Measurements from ENCODE around the gene GALNT12.

The GALNT12 gene

DNA sequence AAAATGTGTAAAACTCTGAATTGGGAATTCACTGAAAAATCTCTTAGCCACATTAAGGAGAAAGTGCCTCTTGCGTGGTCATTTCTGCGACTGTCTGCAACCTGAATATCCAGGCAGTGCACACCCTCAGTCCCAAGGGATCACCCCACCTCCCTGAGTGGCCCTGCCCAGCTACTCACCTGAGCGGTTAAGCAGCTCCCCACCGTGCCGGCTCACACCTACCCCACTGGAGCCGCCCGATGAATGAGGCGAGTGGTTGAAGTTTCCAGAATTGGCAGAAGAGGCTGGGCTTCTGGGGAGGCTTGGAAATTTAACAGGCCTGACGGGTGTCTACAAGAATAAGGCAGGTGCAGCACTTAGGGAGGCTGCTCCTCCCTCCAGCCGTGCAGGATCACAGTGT lies 36.8 kb upstream of the GALNT12 start:
- Histone ChIP-seq H3K36me3 (replicated peaks; ENCODE audit: low read depth, low read length) (peaks cover 18% of the 10 kb centered on the region), H3K9ac (ENCODE audit: low read length) (no peak overlapping the region), H4K20me1 (ENCODE audit: insufficient read depth, low read length) (no peaks in the 10 kb centered on the region), H3K27me3 (ENCODE audit: low read depth, low read length) (no peaks in the 10 kb centered on the region), H3K4me3 (ENCODE audit: low read length) (no peak overlapping the region), H2AFZ (ENCODE audit: low read depth, low read length) (no peak overlapping the region), H3K79me2 (ENCODE audit: low read length) (no peaks in the 10 kb centered on the region), H3K4me1 (ENCODE audit: low read length) (no peaks in the 10 kb centered on the region), H3K9me3 (ENCODE audit: insufficient read depth, low read length) (no peaks in the 10 kb centered on the region), H3K27ac (ENCODE audit: low read length) (no peak overlapping the region), H3K4me2 (ENCODE audit: low read length) (no peak overlapping the region)
- no peak for TF ChIP-seq EZH2phosphoT487 (IDR thresholded peaks at IDR 0.05; ENCODE audit: low read depth)
- TF ChIP-seq, protein P1, sequence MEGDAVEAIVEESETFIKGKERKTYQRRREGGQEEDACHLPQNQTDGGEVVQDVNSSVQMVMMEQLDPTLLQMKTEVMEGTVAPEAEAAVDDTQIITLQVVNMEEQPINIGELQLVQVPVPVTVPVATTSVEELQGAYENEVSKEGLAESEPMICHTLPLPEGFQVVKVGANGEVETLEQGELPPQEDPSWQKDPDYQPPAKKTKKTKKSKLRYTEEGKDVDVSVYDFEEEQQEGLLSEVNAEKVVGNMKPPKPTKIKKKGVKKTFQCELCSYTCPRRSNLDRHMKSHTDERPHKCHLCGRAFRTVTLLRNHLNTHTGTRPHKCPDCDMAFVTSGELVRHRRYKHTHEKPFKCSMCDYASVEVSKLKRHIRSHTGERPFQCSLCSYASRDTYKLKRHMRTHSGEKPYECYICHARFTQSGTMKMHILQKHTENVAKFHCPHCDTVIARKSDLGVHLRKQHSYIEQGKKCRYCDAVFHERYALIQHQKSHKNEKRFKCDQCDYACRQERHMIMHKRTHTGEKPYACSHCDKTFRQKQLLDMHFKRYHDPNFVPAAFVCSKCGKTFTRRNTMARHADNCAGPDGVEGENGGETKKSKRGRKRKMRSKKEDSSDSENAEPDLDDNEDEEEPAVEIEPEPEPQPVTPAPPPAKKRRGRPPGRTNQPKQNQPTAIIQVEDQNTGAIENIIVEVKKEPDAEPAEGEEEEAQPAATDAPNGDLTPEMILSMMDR (IDR thresholded peaks at IDR 0.05; ENCODE audit: low read depth, low read length): no peak

DNA sequence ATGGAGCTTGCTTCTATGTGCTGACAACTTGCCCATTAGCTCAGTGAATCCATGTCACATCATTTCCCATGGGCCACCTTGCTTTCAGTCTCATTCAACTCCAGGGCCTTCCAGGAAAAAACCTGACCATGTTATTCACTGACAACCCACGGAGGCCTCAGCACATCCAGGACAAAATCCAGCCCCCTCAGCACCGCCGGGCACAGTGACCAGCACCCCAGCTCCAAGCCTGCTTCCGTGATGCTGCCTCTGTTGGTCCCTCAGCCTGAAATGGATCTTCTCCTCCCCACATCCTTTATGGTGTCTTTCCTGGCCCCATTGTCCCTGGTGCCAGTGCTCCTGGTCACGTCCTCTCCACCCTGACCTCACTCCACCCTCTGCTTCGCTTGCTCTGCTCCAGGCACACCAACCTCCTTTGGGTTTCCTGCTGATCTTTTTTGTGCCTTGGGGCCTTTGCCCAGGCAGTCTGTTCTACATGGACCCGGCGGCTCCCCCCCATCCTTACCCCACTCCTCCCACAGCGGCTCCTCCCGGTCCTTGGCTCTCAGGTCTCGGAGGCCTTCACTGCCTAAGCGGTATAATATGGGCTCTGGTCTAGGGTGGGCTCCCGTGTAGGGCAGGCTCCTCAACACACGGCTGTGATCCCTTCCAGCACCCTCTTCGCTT lies 36.1 kb upstream of the GALNT12 start:
- Histone ChIP-seq H4K20me1 (ENCODE audit: insufficient read depth, low read length) (no peaks in the 10 kb centered on the region), H3K36me3 (replicated peaks; ENCODE audit: low read depth, low read length) (peaks cover 18% of the 10 kb centered on the region), H3K79me2 (ENCODE audit: low read length) (no peaks in the 10 kb centered on the region), H3K27me3 (ENCODE audit: low read depth, low read length) (no peaks in the 10 kb centered on the region), H3K9ac (ENCODE audit: low read length) (no peak overlapping the region), H3K4me2 (ENCODE audit: low read length) (no peak overlapping the region), H3K9me3 (ENCODE audit: insufficient read depth, low read length) (no peaks in the 10 kb centered on the region), H3K4me3 (ENCODE audit: low read length) (no peak overlapping the region), H3K27ac (ENCODE audit: low read length) (no peak overlapping the region), H3K4me1 (ENCODE audit: low read length) (no peaks in the 10 kb centered on the region), H2AFZ (ENCODE audit: low read depth, low read length) (no peak overlapping the region)
- no peak for TF ChIP-seq EZH2phosphoT487 (IDR thresholded peaks at IDR 0.05; ENCODE audit: low read depth)

DNA sequence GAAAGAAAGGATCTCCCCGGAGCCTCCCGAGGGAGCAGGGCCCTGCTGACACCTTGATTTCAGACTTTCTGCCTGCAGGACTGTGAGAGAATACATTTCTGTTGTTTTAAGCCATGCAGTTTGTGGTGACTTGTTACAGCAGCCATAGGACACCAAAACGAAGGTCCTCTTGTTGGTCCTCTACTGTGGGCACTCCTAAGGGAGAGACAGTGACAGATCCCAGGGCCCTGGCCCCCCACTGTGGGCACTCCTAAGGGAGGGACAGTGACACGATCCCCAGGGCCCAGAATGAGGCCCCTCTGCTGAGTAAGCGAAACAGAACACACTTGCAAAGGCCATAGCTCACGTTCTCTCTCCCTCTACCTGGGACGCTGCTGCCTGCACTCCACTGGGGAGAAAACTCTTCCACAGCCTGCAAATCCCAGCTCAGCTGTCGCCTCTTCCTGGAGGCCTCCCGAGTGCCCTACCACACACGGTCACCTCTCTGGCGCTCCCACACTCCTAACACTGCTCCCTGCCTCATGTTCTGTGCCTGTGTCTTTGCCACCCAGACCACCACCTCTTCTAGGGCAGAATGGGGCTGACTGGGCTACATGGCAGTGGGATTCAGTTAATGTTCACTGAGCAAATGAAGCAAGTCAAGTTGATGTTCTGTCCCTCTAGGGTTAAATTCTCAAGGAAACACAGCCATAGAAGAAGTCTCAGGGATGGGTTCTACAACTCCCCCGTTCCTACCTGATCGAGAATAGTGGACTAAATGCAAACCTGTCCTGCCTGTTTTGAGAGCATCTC lies 34.9 kb upstream of the GALNT12 start:
- no peaks in the 10 kb centered on the region for H3K27me3 ChIP-seq (ENCODE audit: low read depth, low read length)
- no peaks in the 10 kb centered on the region for H4K20me1 ChIP-seq (ENCODE audit: insufficient read depth, low read length)
- H3K27ac ChIP-seq (ENCODE audit: low read length): no peak overlapping the region
- TF ChIP-seq, protein P1 (IDR thresholded peaks at IDR 0.05; ENCODE audit: low read depth, low read length): no peak
- no peak for TF ChIP-seq EZH2phosphoT487 (IDR thresholded peaks at IDR 0.05; ENCODE audit: low read depth)
- H3K4me2 ChIP-seq (ENCODE audit: low read length): no peak overlapping the region
- no peak overlapping the region for H3K9ac ChIP-seq (ENCODE audit: low read length)
- H3K36me3 ChIP-seq (replicated peaks; ENCODE audit: low read depth, low read length): peaks cover 18% of the 10 kb centered on the region
- no peak overlapping the region for H3K4me3 ChIP-seq (ENCODE audit: low read length)
- no peaks in the 10 kb centered on the region for H3K79me2 ChIP-seq (ENCODE audit: low read length)
- H3K4me1 ChIP-seq (ENCODE audit: low read length): no peaks in the 10 kb centered on the region
- H2AFZ ChIP-seq (ENCODE audit: low read depth, low read length): no peak overlapping the region
- no peaks in the 10 kb centered on the region for H3K9me3 ChIP-seq (ENCODE audit: insufficient read depth, low read length)

DNA sequence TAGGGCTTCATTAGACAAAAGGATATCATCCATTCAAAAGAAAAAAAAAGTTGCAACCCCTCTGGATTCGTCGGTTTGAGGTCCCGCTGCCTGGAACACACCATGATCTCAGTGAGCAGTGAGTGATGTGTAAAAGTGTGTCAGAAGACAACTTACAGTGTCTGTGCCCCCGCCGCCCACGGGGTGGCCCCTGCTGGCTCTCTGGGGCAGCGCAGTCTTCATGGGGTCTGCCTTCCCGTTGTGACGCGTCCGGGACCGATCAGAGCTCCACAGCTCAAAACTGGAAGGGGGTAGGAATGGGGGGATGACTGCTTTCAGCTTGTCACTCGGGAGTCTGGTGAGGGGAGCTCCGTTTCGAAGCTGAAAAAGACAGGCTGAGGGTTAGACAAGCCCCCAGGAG lies 33.7 kb upstream of the GALNT12 start:
- no peak overlapping the region for H3K27ac ChIP-seq (ENCODE audit: low read length)
- no peak overlapping the region for H3K9ac ChIP-seq (ENCODE audit: low read length)
- H3K4me3 ChIP-seq (ENCODE audit: low read length): no peak overlapping the region
- no peak for TF ChIP-seq EZH2phosphoT487 (IDR thresholded peaks at IDR 0.05; ENCODE audit: low read depth)
- TF ChIP-seq, protein P1 (IDR thresholded peaks at IDR 0.05; ENCODE audit: low read depth, low read length): no peak
- no peaks in the 10 kb centered on the region for H3K4me1 ChIP-seq (ENCODE audit: low read length)
- H3K4me2 ChIP-seq (ENCODE audit: low read length): no peak overlapping the region
- H4K20me1 ChIP-seq (ENCODE audit: insufficient read depth, low read length): no peaks in the 10 kb centered on the region
- no peaks in the 10 kb centered on the region for H3K79me2 ChIP-seq (ENCODE audit: low read length)
- H2AFZ ChIP-seq (ENCODE audit: low read depth, low read length): no peak overlapping the region
- peaks cover 18% of the 10 kb centered on the region for H3K36me3 ChIP-seq (replicated peaks; ENCODE audit: low read depth, low read length)
- H3K27me3 ChIP-seq (ENCODE audit: low read depth, low read length): no peaks in the 10 kb centered on the region
- no peaks in the 10 kb centered on the region for H3K9me3 ChIP-seq (ENCODE audit: insufficient read depth, low read length)
